OCI-LY7 (cell line): Measurements from ENCODE around the gene GPD1. TPM values are rescaled to one million over a fixed set of nuclear protein-coding genes. Genes with fewer than 3 reads are reported as not detected.

Experiments
- BruUV-seq: library from RNA; stranded (reverse); fragments of 400-500 nt; replicated peaks from 2 replicates; lab custom pipeline; 2021; lab: Mats Ljungman, UMichigan
- CTCF ChIA-PET: fragments of 300-600 bp; sonication (Branson Sonifier 250); formaldehyde crosslinking; loops from one replicate; lab custom pipeline; 2022; ENCODE audit warnings: antibody characterized with exemption; ENCODE audit not compliant: unreplicated experiment; lab: Charles Lee
- POLR2A ChIA-PET: fragments of 300-600 bp; sonication (Branson Sonifier 250); formaldehyde crosslinking; loops from one replicate; lab custom pipeline; 2022; ENCODE audit warnings: antibody characterized with exemption; lab: Charles Lee
- DNase-seq: peaks from one replicate; pipeline ENCODE4 v3.0.0-alpha.2; 2015; ENCODE audit warnings: low spot score
- H2AFZ ChIP-seq: fragments of 200-600 bp; sonication (generic), shearing (Covaris generic); 2 replicates; pipeline ENCODE4 v1.6.1; 2014; ENCODE audit warnings: mild to moderate bottlenecking, antibody characterized with exemption, low read length, moderate library complexity
- H3K27ac ChIP-seq: fragments of 200-600 bp; sonication (generic); 2 replicates; pipeline ENCODE4 v1.5.1; 2014; ENCODE audit warnings: mixed run types, low read depth, mild to moderate bottlenecking, moderate library complexity, low read length, inconsistent platforms; ENCODE audit not compliant: poor library complexity, severe bottlenecking
- H3K36me3 ChIP-seq: fragments of 200-600 bp; sonication (generic); 2 replicates; pipeline ENCODE4 v1.6.1; 2014; ENCODE audit warnings: mild to moderate bottlenecking, antibody characterized with exemption, low read length, moderate library complexity, mixed read lengths; ENCODE audit not compliant: insufficient read depth
- H3K4me1 ChIP-seq: fragments of 200-600 bp; sonication (generic); 2 replicates; pipeline ENCODE4 v1.5.1; 2014; ENCODE audit warnings: mild to moderate bottlenecking, low read length; ENCODE audit not compliant: insufficient read depth, poor library complexity, severe bottlenecking
- H3K4me2 ChIP-seq: fragments of 200-600 bp; sonication (generic); 2 replicates; pipeline ENCODE4 v1.6.1; 2014; ENCODE audit warnings: mild to moderate bottlenecking, low read length
- H3K4me3 ChIP-seq: fragments of 200-600 bp; sonication (generic); 2 replicates; pipeline ENCODE4 v1.5.1; 2014; ENCODE audit warnings: mild to moderate bottlenecking, low read depth, low read length; ENCODE audit not compliant: poor library complexity, severe bottlenecking
- H3K79me2 ChIP-seq: fragments of 200-600 bp; sonication (generic); 2 replicates; pipeline ENCODE4 v1.6.1; 2016; ENCODE audit warnings: low read depth, mild to moderate bottlenecking, low read length, moderate library complexity, mixed read lengths; ENCODE audit not compliant: insufficient read depth
- H3K9me2 ChIP-seq: fragments of 200-600 bp; sonication (generic); 2 replicates; pipeline ENCODE4 v1.6.1; 2016; ENCODE audit warnings: mild to moderate bottlenecking, low read length, mixed read lengths; ENCODE audit not compliant: insufficient read depth
- H3K9me3 ChIP-seq: fragments of 200-600 bp; sonication (generic); 2 replicates; pipeline ENCODE4 v1.6.1; 2014; ENCODE audit warnings: mild to moderate bottlenecking, mixed run types, low read length, mixed read lengths
- H4K20me1 ChIP-seq: fragments of 200-600 bp; sonication (generic); 2 replicates; pipeline ENCODE4 v1.6.1; 2014; ENCODE audit warnings: mild to moderate bottlenecking, antibody characterized with exemption, low read length, moderate library complexity, mixed read lengths; ENCODE audit not compliant: insufficient read depth
- EZH2phosphoT487 ChIP-seq: fragments of 200-600 bp; sonication (generic); IDR thresholded peaks from 2 replicates; pipeline ENCODE4 v1.6.1; 2018; ENCODE audit warnings: low read depth, borderline replicate concordance, mild to moderate bottlenecking, mixed run types, antibody characterized with exemption, low read length, moderate library complexity, mixed read lengths
- intact Hi-C: fragments of 100-400 bp; cut with micrococcal nuclease; formaldehyde crosslinking; loops from one replicate; pipeline ENCODE4 v1.10.0; 2022; ENCODE audit not compliant: unreplicated experiment
- total RNA-seq, 2 experiments: library from RNA; depleted of rRNA in 1 of 2; stranded (reverse); fragments of >200 nt in 1 of 2; shearing (Covaris generic) in 1 of 2; gene quantifications; 2 replicates each; pipeline ENCODE4 v1.2.3, GENCODE V29; 2014 to 2022
- TF ChIP-seq, protein P1 (sequence below): fragments of 200-600 bp; sonication (generic); conservative IDR thresholded peaks from 2 replicates; pipeline ENCODE4 v1.5.1; 2014; ENCODE audit warnings: mild to moderate bottlenecking, antibody characterized with exemption, low read length, moderate library complexity, mixed read lengths

The GPD1 gene
- total RNA-seq, 2 experiments from 2014 or later = 0.47 to 1.2 TPM

DNA sequence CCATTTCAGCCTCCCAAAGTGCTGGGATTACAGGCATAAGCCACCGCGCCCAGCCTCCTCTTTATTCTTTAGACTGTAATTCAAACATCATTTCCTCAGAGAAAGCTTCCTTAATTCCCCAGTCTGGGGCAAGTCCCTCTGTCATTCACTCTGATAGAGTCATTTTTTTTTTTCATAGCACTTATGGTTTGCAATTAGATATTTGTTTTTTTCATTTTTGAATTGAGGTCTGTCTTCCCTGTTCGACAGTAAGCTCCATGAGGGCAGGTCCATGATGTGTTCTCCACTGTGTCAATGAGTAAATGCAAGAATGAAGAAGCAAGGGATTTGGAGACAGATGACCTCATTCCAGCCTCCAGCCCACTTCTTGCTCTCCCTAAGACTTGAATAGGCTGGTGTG is 34.3 kb upstream of the GPD1 start:
- CTCF ChIA-PET = interaction anchor here (1.3 to 2.8 kb wide), 3 partner anchors 14 to 103 kb away, joined by 5 to 26 read pairs (median 20); partner anchors contain the start of gene COX14
- Histone ChIP-seq H2AFZ (no peak overlapping the region), H3K4me1 (peaks cover 12% of the 10 kb centered on the region), H3K4me2 (no peak overlapping the region), H3K79me2 (no peaks in the 10 kb centered on the region), H3K27ac (no peak overlapping the region), H3K36me3 (no peaks in the 10 kb centered on the region), H3K9me3 (no peaks in the 10 kb centered on the region), H3K4me3 (no peak overlapping the region), H4K20me1 (no peaks in the 10 kb centered on the region), H3K9me2 (no peaks in the 10 kb centered on the region)
- no peak for TF ChIP-seq EZH2phosphoT487
- TF ChIP-seq, protein P1, sequence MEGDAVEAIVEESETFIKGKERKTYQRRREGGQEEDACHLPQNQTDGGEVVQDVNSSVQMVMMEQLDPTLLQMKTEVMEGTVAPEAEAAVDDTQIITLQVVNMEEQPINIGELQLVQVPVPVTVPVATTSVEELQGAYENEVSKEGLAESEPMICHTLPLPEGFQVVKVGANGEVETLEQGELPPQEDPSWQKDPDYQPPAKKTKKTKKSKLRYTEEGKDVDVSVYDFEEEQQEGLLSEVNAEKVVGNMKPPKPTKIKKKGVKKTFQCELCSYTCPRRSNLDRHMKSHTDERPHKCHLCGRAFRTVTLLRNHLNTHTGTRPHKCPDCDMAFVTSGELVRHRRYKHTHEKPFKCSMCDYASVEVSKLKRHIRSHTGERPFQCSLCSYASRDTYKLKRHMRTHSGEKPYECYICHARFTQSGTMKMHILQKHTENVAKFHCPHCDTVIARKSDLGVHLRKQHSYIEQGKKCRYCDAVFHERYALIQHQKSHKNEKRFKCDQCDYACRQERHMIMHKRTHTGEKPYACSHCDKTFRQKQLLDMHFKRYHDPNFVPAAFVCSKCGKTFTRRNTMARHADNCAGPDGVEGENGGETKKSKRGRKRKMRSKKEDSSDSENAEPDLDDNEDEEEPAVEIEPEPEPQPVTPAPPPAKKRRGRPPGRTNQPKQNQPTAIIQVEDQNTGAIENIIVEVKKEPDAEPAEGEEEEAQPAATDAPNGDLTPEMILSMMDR = no peak
- BruUV-seq = no TSS peak
- POLR2A ChIA-PET = interaction anchor here (1.0 to 1.1 kb wide), 2 partner anchors 27 to 155 kb away, joined by 3 read pairs; no protein-coding TSS in a partner anchor
- DNase-seq = no peak
- intact Hi-C loops = no loop called here

DNA sequence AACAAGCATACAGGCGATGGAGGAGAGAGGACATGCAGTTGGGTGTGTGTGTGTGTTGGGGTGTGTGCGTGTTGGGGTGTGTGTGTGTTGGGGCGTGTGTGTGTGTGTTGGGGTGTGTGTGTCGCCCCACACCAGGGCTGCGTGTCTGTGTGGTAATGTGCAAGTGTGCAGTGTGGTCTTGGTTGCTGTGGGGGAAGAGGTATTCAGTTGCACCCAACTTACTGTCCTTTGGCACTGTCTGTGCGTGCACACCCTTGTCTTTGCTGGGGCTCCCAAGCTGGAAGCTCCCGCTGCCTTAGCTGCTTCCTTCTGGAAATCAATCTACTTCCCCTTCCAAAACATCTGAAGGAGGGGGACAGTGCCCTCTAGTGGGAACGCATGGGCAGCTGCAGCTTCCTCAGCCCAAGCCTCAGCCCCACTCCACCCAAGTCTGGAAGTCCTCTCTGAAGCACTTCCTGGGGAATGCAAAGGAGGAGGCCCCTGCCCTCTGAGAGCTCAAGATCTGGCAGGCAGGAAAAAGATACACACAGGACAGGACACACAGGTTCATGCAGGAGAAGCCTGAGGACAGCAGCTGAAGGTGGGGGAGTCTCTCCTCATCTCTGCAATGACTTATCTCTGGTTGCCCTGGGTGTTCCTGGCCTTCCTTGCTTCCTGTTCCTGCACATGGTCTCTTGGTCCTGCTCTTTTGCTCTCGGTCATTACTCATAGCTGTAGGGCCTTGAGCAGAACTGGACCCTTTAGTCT is 33.3 kb upstream of the GPD1 start:
- no peaks in the 10 kb centered on the region for H3K9me3 ChIP-seq
- no peaks in the 10 kb centered on the region for H3K9me2 ChIP-seq
- no peaks in the 10 kb centered on the region for H4K20me1 ChIP-seq
- TF ChIP-seq, protein P1 = peak; percentile 97
- TF ChIP-seq EZH2phosphoT487 = no peak
- peak overlapping the region; percentile 27 for H3K4me3 ChIP-seq
- peak overlapping the region; percentile 45 for H3K4me2 ChIP-seq
- peak; percentile 79 for DNase-seq
- CTCF ChIA-PET = interaction anchor here (0.5 to 2.8 kb wide), 9 partner anchors 14 to 131 kb away, joined by 3 to 26 read pairs (median 4); partner anchors contain the start of genes COX14 and SMARCD1
- no peaks in the 10 kb centered on the region for H3K79me2 ChIP-seq
- H3K27ac ChIP-seq = no peak overlapping the region
- POLR2A ChIA-PET = interaction anchor here (0.6 to 1.7 kb wide), 5 partner anchors 12 to 97 kb away, joined by 3 to 6 read pairs (median 4); partner anchors contain the start of genes CERS5 and SMARCD1
- peak overlapping the region; percentile 96 for H2AFZ ChIP-seq
- H3K4me1 ChIP-seq = peaks cover 12% of the 10 kb centered on the region
- no peaks in the 10 kb centered on the region for H3K36me3 ChIP-seq
- intact Hi-C loops = loop anchor here (1.0 to 5.0 kb wide), 3 partner anchors 14 to 103 kb away; no protein-coding TSS in a partner anchor
- no TSS peak for BruUV-seq
